HG03139 (cell line): ENCODE measurements around the gene YEATS2.

Source experiments
- ATAC-seq: cut with Tn5 transposase; IDR thresholded peaks from one replicate; pipeline ENCODE4 v1.9.1; 2021; ENCODE audit not compliant: unreplicated experiment

The YEATS2 gene

DNA sequence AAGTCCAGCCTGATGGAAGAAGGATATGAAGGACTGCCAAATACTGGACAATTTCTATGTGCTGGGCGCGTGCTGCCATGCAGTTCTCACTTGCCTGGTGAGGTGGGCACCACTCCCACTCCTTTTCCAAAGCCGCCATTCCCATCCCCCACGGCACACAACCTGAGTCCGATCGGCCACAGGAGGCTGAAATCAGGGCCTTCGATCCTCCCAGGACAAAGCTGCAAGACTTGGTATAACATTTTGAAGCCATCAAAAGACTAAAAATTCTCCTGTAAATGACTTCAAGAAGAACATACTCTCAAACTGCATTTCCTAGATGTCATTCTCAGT, 130.9 kb downstream of the YEATS2 start:
- ATAC-seq, result no peak

DNA sequence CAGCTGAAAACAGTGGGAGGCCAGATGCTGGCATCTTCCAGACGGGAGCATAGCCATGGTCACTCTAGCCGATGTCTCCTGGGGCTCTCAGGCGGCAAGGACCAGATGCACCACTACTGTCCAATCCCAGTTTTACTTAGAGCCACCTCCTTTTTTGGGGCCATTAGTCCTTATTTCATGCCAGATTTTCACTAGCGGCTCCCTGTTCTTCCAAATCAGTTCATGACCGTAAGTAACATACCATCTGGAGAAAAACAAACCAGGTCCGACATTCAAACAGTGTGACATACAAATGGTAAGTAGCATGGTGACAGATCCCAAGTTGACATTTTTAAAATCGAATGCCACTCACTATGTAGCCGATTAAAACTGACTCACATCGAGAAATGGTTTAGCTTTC, 131.9 kb downstream of the YEATS2 start:
- no peak for ATAC-seq

DNA sequence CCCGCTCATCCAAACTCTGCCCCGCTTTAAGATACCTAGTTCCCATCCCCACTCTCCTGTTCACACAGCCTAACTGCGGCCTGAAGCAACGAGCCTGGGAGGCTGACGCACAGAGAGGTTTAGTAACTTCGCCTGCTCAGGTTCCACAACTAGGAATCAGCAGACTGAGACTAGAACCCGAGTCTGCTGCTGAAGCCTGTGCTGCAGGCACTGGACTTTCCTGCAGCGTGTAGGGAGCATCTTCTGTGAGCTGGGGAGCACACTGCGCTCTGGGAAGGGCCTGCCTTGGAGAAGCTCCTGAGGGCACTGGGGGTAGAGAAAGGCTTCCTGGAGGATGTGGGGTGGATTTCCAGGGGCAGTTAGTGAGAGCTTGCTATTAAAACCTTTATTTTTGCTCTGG, 132.6 kb downstream of the YEATS2 start:
- no peak for ATAC-seq

DNA sequence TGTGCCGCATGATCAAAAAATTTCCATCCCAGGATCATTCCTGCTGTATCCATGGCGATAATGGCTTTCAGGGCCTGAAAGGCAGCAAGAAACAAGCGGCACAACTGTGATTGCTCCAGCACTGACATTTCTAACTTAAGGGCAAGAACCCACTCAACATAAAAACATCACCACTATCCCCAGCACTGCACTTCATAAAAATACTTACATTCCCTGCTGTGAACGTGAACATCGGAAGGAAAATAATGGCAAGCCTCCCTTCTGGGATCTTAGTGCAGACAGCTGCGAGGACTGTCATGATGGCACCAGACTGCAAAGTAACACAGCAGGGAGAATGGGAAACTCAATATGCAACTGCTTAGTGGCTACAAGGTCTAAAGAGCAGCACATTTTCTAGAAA, 135.9 kb downstream of the YEATS2 start:
- ATAC-seq, result no peak

DNA sequence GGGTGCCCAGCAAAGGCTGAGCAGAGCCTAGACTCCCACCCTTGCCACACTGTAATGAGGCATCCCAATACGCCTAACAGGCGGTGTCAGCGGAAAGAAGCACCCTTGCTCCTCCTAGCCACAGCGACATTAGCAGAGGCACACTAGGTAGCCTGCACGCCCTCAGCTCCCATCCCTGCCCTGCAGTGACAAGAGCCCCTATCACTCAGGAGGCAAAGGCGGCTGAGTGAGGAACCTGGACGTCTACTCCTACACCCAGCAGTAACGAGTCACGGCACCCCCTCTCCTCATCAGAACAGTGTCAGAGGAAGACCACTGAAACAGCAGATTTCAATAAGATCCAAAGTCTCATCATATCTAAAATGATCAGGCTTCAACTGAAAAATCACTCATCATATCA, 139.8 kb downstream of the YEATS2 start:
- ATAC-seq, result no peak

DNA sequence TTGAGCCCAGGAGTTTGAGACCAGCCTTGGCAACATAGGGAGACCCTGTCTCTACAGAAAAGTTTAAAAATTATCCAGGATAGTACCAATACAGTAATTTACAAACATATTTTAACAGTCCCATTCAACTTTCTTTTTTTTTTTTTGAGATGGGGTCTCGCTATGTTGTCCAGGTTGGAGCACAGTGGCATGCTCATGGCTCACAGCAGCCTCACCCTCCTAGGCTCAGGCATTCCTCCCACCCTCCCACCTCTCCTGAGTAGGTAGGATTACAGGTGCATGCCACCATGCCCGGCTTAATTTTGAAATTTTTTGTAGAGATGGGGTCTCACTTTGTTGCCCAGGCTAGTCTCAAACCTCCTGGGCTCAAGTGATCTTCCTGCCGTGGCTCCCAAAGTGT, 140.3 kb downstream of the YEATS2 start:
- no peak for ATAC-seq

DNA sequence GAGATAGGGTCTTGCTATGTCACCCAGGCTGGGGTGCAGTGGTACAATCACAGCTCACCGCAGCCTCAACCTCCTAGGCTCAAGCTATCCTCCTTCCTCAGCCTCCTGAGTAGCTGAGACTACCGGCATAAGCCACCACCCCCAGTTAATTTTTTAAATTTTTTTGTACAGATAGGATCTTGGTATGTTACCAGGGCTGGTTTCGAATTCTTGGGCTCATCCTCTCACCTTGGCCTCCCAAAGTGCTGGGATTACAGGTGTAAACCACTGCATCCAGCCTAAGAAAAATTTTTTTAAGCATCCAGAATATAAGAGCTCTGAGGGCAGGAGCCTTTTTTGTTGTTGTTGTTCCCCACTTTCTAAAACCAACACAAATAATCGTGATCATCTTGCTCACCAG, 142.2 kb downstream of the YEATS2 start:
- ATAC-seq, result no peak

DNA sequence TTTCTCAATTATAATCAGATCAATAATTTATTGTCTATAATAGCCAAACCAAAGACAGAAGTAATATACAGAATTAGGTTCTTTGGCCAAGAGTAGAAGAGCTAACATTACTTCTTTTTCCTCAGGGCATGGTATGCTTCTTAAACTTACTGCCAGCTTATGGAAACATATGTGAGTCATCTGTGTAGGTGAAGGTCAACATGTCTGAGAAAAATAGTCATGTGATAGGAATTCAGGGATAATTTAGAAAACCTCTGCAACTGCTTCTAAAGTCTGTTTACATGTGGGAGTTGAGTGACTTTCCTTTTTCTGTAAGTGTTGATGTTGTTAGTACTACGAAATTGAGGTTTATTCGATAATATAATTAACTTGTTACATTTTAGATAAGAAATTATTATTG, 147.0 kb downstream of the YEATS2 start:
- no peak for ATAC-seq

DNA sequence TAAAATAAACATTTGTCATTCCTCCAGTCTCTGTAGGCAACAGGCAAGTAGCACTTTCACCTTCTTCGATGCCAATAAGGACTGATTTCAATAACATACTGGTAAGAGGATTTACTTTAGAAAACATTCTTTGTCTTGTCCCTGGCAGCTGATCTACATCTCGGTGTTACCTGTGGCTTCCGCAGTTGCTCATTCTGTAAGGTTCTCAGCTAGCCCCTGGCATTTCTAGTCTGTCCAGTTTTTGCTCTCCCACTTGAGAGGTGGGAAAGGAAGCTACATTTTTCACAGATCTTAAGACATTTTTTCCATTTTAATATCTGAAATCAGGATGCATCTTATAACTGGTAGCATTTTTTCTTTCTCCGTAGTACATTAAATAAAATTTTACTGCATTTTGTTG, 147.5 kb downstream of the YEATS2 start:
- no peak for ATAC-seq

DNA sequence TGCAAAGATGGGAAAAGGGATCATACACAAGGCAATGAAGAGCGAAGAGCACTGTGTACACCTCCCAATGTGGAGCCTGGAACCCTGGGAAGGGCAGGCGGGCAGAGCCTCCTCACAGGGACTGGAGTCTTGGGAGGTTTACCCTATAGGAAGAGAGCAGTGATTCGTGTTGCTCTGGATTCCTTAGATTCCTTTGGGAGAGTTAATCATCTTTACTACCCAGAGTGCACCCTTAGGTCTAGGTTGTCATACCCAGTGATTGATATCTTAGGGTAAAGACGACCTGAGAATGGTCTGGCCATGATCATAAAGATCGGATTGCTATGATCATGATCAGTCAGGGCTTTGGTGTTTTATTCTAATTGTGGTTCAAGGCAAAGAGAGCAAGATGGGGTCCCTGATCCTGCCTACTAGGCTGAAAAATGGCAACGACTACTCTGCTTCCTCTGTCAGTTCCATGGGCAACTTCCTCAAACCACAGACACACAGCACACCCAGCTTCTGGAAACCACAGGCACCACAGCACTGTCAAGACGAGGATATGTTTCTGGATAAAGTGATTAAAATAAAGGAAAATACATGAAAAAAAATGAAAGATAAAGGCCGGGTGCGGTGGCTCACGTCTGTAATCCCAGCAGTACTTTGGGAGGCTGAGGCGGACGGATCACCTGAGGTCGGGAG, 148.2 kb downstream of the YEATS2 start:
- ATAC-seq, result no peak

DNA sequence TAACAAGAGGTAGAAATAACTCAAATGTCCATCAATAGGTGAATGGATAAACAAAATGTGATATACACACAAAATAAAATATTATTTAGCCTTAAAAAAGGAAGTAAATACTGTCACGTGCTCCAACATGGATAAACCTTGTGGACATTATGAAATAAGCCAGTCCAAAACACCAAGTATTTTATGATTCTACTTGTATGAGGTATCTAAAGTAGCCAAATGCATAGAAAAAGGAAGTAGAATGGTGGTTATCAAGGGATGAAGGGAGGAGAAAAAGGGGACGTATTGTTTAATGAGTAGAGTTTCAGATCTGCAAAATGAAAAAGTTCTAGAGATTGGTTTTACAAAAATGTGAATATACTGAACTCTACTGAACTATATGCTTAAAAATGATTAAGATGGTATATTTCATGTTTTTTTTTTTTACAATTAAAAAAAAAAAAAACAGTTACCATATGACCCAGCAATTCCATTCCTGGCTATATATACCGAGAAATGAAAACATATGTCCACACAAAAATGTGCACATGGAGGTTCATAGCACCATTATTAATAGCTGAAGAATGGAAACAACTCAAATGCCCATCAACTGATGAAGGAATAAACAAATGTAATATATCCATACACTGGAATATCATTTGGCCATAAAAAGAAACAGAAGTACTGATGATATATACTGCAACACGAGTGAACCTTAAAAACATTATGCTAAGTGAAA, 156.9 kb downstream of the YEATS2 start:
- ATAC-seq, result no peak

DNA sequence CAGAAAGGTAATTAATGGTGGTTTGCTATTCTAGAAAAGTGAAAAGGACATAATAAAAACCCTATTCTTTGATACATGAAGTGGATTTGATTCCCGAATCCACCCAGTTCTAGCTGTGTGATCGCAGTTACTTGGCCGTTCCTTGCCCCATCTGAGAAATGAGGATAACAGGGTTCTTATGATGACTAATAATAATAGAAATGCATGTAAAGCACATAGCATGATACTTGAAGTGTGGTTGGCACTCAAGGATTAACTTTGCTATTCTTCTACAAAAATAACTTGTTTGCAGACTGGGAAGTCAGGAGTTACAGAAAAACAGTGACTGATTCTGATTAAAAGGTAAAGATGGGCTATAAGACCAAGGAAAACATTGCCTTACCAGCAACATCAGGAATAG, 160.3 kb downstream of the YEATS2 start:
- ATAC-seq, result no peak
